GM18870 (cell line): ENCODE results near the gene PC.

ENCODE experiments used
- ATAC-seq: cut with Tn5 transposase; IDR thresholded peaks from one replicate; pipeline ENCODE4 v1.9.1; 2021; ENCODE audit warnings: moderate library complexity; ENCODE audit not compliant: unreplicated experiment

PC gene

GRCh38 chr11:66857234-66857926 is 100.8 kb downstream of the PC start:
- no peak for ATAC-seq

- no peak for ATAC-seq
Measured at GRCh38 chr11:66856496-66857233, 101.5 kb downstream of the PC start, which contains the start of gene LRFN4. Gene LRFN4, plus strand, starts transcription at chr11:66857064. Its CDS starts 681 bp downstream, at chr11:66857745.

- no peak for ATAC-seq
Measured at GRCh38 chr11:66855574-66856495, 102.3 kb downstream of the PC start.

GRCh38 chr11:66854729-66855211 is 103.4 kb downstream of the PC start:
- ATAC-seq, result no peak

- no peak for ATAC-seq
Measured at GRCh38 chr11:66854231-66854661, 103.9 kb downstream of the PC start.

GRCh38 chr11:66853242-66854229 is 104.6 kb downstream of the PC start:
- no peak for ATAC-seq

GRCh38 chr11:66852466-66853241 is 105.5 kb downstream of the PC start:
- ATAC-seq, result no peak

GRCh38 chr11:66851698-66852465 is 106.3 kb downstream of the PC start:
- ATAC-seq, result no peak

GRCh38 chr11:66851239-66851596 is 107.0 kb downstream of the PC start:
- ATAC-seq, result no peak

- no peak for ATAC-seq
Measured at GRCh38 chr11:66850588-66851238, 107.5 kb downstream of the PC start.

- ATAC-seq, result no peak
Measured at GRCh38 chr11:66850235-66850587, 108.0 kb downstream of the PC start.

GRCh38 chr11:66849501-66850234 is 108.5 kb downstream of the PC start:
- no peak for ATAC-seq

GRCh38 chr11:66848671-66849500 is 109.3 kb downstream of the PC start:
- ATAC-seq, result no peak

GRCh38 chr11:66847461-66848232 is 110.5 kb downstream of the PC start:
- no peak for ATAC-seq

- no peak for ATAC-seq
Measured at GRCh38 chr11:66846671-66847091, 111.5 kb downstream of the PC start.

GRCh38 chr11:66845876-66846212 is 112.3 kb downstream of the PC start:
- no peak for ATAC-seq
